Measurements from ENCODE around the gene PLA2G2A.
"Not testable (repeated sequence)": the region's sequence is repeated elsewhere in the genome, so short reads cannot be mapped to it uniquely, and the experiment has no call there.

PLA2G2A gene

GRCh38 chr1:19979494-19979977 lies at the start of gene PLA2G2A:
Gene PLA2G2A (minus strand): TSS chr1:19979618. CDS start chr1:19978773, 845 bp downstream.
- no peak for DNase-seq (ENCODE audit: low read depth)

- no peak for DNase-seq (ENCODE audit: low read depth)
These were observed 49.3 kb upstream of the PLA2G2A start for GRCh38 chr1:20028726-20029125.

DNA sequence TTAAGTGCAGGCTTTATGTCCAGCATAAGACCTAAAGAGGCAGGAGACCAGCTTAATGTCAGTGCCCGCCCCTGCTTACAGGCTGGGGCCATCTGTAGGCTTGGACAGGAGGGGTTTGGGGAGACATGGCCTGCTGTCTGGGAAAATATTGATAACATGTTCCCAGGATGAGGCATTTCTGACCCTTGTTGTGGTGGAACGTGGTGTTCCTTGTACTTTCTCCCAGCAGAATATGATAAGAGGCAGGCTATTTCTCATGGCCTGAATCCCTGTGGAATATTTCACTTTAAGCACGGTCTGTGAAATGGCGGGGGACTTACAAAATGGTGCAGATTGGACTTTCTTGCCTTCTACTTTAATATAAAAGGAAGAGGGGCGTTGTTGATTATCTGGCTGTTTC lies 48.7 kb upstream of the PLA2G2A start:
- DNase-seq (ENCODE audit: low read depth) = no peak

DNA sequence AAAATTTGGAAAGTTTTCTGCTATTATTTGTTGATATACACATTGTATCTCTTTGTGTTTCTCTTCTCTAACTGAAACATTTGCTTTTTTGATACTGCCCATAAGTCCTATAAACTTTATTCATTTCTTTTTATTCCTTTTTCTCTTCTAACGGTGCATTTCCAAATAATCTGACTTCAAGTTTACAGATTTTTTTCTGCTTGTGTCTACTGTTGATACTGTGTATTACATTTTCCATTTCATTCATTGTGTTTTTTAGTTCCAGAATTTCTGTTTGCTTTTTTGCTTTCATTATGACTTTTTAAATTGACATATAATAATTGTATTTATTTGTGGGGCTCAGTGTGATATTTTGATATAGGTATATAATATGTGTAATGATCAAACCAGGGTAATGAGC lies 38.3 kb upstream of the PLA2G2A start:
- DNase-seq (ENCODE audit: low read depth) = no peak

DNA sequence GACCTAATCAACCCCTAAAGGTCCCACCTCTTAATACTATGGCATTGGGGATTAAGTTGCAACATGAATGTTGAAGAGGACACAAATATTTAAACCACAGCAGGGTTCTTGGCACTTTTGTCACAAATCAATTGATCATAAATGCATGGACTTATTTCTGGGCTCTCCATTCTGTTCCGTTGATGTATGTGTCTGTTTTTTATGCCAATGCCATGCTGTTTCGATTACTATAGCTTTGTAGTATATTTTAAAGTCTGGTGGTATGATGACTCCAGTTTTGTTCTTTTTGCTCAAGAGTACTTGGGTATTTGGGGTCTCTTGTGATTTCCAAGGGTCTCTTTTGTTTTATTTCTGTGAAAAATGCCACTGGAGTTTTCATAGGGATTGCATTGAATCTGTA lies 34.7 kb upstream of the PLA2G2A start:
- DNase-seq (ENCODE audit: low read depth) = no peak

- DNase-seq (ENCODE audit: low read depth) = no peak
These were observed 30.6 kb upstream of the PLA2G2A start for GRCh38 chr1:20010016-20010415.

- no peak for DNase-seq (ENCODE audit: low read depth)
These were observed 29.8 kb upstream of the PLA2G2A start for GRCh38 chr1:20009212-20009611.

DNA sequence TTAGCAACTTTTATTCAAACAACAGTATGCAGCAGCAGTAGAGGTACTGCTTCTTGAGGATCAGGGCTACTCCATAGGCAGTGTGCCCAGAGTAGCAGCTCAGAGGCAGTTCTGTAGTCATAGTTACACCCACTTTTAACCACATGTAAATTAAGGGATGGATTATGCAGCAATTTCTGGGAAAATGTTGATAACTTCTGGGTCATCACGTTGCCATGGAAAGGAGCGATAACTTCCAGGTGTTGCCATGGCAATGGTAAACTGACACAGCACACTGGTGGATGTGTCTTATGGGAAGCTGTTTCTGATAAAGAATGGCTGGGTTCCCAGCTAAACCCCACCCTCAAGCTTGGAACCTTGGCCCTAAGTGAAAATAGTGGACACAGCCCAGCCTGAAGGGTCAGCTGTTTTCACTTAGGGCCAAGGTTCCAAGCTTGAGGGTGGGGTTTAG lies 29.0 kb upstream of the PLA2G2A start:
- DNase-seq (ENCODE audit: low read depth) = peak; percentile 21

GRCh38 chr1:19998823-19999222 lies 19.4 kb upstream of the PLA2G2A start:
- not testable (repeated sequence) for DNase-seq (ENCODE audit: low read depth)

- DNase-seq (ENCODE audit: low read depth) = no peak
These were observed 11.3 kb upstream of the PLA2G2A start for GRCh38 chr1:19990689-19991088.

DNA sequence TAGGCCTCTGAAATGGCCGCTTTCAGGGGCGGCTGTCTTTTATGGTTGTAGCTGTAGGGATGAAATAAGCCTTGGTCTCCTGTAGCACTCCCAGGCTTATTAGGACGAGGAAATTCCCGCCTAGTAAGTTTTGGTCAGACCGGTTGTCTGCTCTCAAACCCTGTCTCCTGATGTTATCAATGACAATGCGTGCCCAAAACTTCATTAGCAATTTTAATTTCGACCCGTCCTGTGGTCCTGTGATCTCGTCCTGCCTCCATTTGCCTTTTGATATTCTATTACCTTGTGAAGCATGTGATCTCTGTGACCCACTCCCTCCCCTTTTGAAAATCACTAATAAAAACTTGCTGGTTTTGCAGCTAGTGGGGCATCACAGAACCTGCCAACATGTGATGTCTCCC lies 10.8 kb upstream of the PLA2G2A start:
- not testable (repeated sequence) for DNase-seq (ENCODE audit: low read depth)

GRCh38 chr1:19988267-19989006 lies 9.0 kb upstream of the PLA2G2A start:
- no peak for DNase-seq (ENCODE audit: low read depth)

- DNase-seq (ENCODE audit: low read depth) = no peak
These were observed 8.3 kb upstream of the PLA2G2A start for GRCh38 chr1:19987719-19988118.

- not testable (repeated sequence) for DNase-seq (ENCODE audit: low read depth)
These were observed 5.1 kb upstream of the PLA2G2A start for GRCh38 chr1:19984409-19985016.

GRCh38 chr1:19981507-19982312 lies 2.3 kb upstream of the PLA2G2A start:
- DNase-seq (ENCODE audit: low read depth) = no peak

DNA sequence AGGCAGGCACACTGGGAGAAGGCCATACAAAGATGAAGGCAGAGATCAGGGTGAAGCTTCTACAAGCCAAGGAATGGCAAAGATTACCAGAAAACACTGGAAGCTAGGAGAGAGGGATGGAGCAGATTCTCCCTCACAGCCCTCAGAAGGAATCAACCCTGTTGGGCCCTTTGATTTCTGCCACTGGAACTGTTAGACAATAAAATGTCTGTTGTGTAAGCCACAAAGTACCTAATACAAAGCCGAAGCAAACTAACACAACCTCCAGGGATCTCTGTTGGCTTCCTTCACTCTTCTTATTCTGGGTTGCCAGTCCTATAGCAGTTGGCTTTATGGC lies 1.7 kb upstream of the PLA2G2A start:
- no peak for DNase-seq (ENCODE audit: low read depth)

- DNase-seq (ENCODE audit: low read depth) = no peak
These were observed 896 bp upstream of the PLA2G2A start for GRCh38 chr1:19980314-19980713.

DNA sequence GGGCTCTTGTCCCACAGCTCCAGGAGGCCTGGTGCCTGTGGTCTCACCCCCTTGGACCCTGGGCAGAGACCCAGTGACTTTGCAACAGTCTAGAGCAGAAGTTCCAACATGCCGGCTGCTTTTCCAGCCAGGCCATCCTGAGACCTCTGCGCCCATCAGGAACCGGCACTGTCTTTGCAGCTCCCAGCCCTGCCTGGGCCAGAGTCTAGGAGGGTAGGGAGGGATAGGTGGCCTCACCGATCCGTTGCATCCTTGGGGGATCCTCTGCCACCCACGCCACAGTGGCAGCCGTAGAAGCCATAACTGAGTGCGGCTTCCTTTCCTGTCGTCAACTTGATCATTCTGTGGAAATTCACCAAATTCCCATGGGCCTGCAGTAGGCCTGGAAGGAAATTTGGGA lies 1.3 kb downstream of the PLA2G2A start:
- DNase-seq (ENCODE audit: low read depth) = no peak

- DNase-seq (ENCODE audit: low read depth) = no peak
These were observed 3.0 kb downstream of the PLA2G2A start for GRCh38 chr1:19976317-19977003.

DNA sequence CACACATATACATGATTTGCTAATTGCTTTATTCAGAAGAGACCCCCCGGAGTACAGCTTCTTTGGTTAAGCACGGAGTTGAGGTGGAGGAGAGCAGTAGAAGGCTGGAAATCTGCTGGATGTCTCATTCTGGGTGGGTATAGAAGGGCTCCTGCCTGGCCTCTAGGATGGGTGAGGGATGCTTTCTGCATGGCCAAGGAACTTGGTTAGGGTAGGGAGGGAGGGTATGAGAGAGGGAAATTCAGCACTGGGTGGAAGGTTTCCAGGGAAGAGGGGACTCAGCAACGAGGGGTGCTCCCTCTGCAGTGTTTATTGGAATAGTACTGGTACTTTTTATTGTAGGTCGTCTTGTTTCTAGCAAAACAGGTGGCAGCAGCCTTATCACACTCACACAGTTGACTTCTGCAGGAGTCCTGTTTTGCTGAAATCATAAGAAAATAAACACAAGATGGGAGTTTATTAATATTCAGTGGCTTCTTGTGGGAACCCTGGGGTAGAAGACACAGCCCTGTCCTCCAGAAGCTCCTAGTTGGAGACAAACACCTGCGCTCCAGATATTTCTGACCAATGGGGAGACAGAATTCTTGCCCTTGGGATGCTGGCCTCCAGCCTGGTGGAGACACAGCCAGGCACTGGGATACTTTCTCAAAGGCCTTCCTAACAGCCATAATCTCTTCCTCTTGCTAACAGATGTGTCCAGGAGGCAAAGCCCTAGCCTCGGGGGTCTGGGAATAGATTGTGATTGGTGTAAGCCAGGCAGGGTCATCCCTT lies 3.8 kb downstream of the PLA2G2A start:
- no peak for DNase-seq (ENCODE audit: low read depth)

DNA sequence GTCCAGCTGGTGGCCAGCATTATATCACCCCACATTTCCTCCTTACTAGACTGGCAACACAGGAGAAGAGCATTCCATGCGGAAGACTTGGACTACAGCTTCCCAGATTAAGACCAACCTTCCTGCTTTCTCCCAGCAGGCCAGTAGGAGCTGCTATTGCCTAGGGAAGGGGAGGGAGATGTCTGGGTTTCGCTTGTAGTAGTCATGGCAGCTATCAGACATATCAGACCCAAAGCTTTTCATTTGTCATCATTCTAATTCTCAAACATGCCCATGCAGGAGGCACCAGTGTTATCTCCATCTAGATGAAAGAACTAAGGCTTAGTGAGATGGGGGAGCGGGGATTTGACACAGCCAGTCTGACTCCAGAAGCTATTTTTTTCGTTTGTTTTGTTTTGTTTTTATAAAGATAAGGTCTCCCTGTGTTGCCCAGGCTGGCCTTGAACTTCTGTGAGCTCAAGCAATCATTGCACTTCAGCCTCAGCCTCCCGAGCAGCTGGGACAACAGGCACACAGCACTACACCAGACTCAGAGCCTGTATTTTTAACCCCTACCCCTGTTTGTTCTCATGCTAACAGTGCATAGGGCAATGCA lies 4.5 kb downstream of the PLA2G2A start:
- peak; percentile 23 for DNase-seq (ENCODE audit: low read depth)

All from GM04503 (cell line).